GM19025 (cell line): ENCODE results near the gene COL27A1.
A peak's percentile ranks its signal among the peaks of the same experiment; 100 is the strongest.

Experiments used
- ATAC-seq: cut with Tn5 transposase; IDR thresholded peaks from one replicate; pipeline ENCODE4 v1.9.1; 2021; ENCODE audit warnings: mild to moderate bottlenecking, low read depth, moderate library complexity; ENCODE audit not compliant: unreplicated experiment

The COL27A1 gene

GRCh38 chr9:114155263-114155994, at the start of gene COL27A1:
Gene COL27A1, plus strand, starts transcription at chr9:114155537. Its CDS starts 414 bp downstream, at chr9:114155951.
- ATAC-seq = peak; percentile 79

DNA sequence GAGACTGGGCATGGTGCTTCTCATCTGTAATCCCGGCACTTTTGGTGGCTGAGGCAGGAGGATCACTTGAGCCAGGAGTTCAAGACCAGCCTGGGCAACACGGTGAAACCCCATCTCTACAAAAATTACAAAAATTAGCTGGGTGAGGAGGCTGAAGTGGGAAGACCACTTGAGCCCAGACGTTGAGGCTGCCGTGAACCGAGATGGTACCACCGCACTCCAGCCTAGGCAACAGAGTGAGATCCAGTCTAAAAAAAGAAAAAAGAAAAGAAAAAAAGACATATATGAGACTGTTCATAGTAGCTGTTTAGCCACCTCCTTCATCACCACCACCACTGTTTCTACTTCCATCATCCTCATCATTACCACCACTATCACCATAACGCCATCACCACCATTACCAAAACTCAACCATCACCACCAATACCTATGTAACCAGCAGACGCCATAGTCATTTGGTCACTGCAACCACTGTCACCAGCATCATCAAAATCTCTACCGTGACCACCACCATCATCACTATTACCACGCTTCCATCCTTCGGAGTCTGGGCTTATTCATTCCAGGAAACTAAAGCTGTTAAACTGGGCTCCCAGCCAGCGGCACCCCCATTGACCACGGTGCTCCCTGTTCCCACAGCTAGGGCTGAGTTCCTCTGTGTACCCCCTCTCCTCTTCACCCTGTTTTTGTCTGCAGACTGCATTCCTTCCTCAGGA, 47.9 kb upstream of the COL27A1 start:
- ATAC-seq = no peak

GRCh38 chr9:114108016-114108833, 47.1 kb upstream of the COL27A1 start:
- ATAC-seq = no peak

DNA sequence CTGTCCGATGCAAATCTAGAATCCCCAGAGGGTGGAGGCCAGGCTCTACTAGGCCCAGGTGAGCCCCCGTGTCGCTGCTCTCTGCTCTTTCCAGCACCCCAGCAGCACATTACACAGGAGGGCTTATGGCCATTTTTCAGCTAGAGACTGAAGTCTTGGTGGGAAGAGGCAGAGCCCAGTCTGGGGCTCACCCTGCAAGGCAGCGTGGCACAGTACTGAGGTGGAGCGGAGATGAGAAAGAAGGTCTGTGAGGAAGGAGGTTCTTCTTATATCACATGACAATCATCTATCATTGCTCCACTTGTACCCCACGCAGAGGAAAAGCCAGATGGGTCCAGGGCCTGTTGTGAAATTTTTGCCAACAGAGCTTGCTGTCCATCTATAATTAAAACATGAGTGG, 46.2 kb upstream of the COL27A1 start:
- ATAC-seq = no peak

GRCh38 chr9:114110180-114110579, 45.2 kb upstream of the COL27A1 start:
- ATAC-seq = no peak

DNA sequence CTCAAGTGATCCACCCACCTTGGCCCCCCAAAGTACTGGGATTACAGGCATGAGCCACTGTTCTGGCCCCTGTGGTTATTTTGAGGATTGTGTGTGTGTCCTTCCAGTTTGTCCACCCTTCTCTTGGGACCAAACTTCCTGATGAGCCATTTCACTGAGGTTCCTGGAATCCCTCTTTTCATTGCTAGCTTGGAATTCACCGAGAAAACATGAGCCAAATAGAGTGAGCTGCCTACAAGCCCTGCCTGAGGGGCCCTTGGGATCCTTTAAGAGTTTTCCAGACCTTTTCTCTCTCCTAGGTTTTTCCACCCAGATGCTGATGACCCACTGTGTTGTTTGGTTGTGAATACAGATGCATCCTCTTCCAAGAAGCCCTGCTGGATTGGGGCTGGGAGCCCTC, 43.0 kb upstream of the COL27A1 start:
- ATAC-seq = no peak

- no peak for ATAC-seq
Observed at GRCh38 chr9:114112778-114113584, 42.4 kb upstream of the COL27A1 start.

- ATAC-seq = no peak
Observed at GRCh38 chr9:114114364-114114763, 41.0 kb upstream of the COL27A1 start.

- no peak for ATAC-seq
Observed at GRCh38 chr9:114115654-114116125, 39.6 kb upstream of the COL27A1 start.

GRCh38 chr9:114116126-114116747, 39.1 kb upstream of the COL27A1 start:
- no peak for ATAC-seq

DNA sequence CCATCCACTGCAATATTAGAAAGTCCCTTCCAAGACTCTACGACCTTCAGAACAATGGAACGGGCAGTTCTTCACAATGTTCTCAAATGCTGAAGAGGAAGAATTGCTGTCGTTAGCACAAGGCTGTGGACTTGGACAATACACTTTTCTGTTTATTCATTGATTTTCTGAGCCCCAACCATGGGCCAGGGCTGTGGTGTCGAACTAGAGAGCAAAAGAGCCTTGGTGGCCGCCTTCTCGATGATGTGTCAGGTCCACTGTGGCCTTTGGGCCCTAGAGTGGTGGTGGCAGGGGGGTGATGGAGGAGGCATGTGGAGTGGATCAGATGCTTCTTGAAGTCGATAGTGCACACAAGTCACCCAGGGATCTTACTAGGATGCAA, 37.7 kb upstream of the COL27A1 start:
- ATAC-seq = no peak

DNA sequence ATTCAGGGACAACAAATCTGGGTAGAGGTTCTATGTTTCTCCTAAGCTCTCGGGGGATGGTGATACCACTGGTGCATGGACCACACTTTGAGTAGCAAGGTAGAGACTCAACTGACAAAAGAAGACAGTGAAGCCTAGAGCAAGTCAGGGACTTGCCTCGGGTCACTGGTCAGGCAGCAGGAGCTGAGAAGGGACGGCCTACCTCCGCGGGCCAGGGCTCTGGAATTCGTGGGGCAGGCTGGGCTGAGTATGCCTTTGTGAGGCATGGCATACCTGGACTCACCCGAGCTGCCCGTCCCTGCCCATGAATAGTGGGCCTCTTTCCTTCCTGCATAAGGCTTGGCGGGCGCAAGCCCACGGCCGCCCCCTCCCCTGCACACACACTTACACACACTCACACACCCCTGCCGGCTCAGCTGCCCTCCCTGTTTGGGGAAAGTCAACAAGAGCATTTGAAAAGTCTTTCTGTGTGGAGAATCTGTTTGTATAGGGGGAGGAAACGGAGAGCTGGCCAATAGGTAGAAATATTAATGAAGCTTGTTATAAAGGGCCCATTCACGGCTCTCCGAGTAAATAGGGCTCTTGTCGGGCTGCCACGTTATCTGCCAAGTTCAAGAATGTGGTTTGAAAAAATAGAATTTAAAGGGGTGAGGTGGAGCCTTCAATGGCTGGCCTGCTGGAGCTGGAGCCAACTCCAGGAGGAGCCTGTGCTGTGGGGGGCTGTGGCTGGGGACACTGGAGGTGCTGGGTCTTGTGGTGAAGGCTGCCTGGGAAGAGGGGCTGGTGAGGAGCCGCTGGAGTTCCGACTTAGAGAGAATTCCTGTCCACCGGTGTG, 37.1 kb upstream of the COL27A1 start:
- no peak for ATAC-seq

DNA sequence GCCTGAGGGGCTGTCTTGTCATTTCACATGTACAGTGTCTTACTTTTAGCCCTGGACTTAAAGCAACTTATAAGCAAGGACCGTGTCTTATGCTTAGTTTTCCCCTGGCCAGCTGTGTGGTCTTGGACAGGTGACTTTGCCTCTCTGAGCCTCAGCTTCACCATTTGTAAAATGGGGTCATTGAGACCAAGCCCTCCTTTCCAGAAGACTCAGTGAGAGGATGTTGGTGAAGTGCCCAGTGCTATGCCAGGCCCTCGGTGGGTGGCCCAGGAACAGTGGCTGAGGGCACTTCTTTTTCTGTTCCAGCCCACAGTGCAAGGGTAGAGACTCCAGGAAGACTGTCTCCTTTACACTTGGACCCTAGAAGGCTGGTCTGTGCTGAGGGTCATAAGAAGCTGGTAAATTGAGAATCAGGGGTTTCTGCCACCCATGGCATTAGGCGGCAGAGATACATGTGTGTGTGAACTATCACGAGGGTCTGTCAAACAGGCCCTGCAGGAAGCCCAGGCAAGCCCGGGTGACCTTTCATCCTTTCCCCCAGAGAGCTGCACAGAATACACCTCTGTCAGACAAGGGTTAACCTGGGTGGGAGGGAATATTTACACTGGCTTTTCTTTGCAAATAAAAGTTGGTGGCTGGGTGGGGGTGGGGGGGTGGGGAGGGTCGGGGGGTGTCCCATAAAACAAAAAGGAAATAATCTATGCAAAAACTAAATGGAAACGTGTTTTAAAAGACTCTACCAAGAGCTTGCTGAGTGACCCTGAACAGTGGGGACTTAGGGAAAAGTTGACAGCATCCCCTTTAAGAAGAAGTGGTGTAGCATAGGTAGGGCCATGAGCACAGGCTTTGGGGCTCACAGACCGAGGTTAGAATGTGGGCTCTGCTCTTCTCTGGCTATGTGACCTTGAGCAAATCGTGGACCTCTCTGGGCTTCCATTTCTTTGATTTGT, 35.8 kb upstream of the COL27A1 start:
- ATAC-seq = no peak

DNA sequence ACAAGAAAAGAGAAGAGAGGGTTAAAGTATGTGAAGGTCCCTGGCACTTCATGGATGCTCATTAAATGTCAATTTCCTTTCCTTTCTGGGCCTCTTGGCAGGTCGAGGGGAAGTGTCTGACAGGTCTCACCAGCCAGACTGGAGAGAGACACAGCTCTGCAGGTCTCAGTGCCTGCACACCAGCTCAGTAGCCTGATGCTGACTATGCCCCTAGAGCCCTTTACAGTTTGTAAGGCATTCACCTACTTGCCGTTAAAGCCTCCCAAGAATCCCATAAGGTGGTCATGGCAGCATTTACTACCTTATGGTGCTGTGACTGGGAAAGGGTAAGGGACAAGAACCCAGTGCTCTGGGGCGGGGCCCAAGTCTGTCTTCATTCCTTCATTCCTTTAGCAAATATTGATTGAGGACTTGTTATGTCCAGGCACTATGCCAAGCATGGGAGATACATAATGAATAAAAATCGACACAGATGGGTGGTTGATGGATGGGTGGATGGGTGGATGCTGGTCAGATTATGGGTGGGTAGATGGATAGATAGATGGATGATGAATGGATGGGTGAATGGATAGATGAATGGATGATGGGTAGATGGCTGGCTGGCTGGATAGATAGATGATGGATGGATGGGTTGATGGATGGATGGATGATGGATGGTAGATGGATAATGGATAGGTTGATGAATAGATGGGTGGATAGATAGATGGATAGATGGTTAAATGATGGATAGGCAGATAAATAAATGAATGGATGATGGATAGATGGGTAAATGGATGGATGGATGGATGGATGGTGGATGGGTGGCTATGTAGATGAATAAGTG, 34.9 kb upstream of the COL27A1 start:
- ATAC-seq = no peak

- no peak for ATAC-seq
Observed at GRCh38 chr9:114121227-114122135, 33.9 kb upstream of the COL27A1 start.
